Measurements from ENCODE around the gene IMP3. TPM values are rescaled to one million over a fixed set of nuclear protein-coding genes. Genes with fewer than 3 reads are reported as not detected.

Gene IMP3
- total RNA-seq, 1 experiment from 2014 or later = 126 TPM

DNA sequence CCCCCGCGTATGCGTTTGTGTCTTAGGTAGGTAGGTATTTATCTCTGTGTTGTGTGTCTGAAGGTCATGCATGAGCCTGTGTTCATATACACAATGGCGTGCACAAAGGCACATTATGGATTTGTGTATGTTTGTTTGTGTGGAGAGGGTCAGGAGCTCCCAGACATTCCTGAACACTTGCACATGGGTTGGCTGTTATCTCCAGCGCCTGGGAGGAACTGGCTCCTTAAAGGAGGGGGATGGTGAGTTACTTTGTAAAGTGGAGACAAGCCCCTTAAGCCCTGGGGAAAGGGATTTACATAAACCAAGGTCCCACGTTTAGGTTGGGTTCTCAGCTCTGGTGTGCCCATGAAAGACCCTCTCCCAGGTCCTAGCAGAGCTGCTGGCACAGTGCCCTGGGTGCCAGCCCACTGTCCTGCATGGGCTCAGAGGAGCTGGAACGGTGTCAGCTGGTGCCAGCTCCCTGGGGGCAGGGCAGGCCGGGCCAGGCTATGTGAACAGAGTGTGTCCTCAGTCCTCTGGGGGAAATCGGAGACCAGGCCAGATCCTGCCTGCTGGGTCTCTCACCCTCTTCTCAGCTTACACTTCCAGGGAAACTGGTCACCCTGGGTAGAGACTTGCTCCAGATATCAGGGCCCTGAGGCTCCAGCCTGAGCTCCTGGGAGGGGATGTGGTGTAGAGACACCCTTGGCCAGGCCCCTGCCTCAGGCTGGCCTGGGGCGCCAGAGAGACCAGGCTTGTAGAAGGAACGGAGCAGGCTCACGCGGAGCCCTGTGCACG is 32.8 kb upstream of the IMP3 start:
- peak; percentile 88 for DNase-seq (ENCODE audit: low read depth)

DNA sequence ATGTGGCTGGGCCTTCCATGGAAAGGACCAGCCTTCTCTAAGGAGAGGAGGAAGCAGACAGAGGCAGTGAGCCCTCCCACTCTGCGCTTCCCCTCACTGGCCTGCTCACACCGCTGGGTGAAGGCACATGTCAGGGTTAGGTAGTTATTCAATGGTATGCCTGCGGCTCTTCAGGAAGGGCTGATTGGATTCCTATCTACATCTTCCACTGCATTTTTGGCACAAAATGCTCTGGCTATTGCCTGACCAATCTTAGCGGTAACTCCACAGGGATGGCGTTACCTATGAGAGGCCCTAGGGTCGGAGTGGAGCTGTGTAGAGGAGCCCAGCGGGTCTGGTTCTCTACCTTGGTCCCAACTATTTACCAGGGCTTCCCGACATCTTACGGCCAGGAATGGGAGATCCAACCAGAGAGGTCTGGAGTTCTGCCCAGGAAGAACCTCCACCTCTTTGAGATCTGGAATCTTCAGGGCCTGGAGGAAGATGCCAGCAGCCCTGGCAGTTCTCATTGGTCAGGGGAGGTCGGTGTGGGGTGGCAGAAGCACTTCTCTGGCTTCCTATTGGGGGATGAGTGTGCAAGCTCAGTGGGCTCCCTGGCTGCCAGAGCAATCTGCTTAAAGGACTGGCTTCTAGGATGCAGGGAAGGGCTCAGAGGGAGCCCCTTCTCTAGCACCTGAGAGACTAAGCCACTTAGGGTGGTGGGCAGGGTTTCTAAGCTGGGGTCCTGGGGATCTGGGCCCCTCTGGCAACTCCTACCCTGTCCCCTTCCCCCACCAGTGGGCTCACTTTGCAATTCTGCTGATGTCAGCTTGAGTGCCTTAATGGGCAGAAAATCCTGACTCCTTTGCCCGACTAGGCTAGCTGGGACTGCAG is 31.9 kb upstream of the IMP3 start:
- no peak for DNase-seq (ENCODE audit: low read depth)

DNA sequence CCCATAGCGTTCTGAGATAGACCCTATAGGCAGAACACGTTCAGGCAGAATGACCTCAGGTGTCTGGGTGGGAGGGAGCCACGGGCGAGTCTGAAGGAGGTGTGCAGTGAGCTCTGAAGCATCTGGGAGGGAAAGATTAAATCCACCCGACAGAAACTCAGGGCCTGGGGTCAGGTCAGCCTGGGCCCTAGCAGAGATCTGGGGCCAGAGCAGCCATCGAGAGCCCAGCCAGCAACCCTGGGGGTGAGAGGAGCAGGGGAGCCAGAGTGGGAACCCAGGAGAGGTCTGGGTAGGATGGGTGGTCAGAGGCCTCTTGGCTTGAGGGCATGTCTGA is 29.8 kb upstream of the IMP3 start:
- DNase-seq (ENCODE audit: low read depth) = no peak

GRCh38 chr15:75669191-75669878 is 29.3 kb upstream of the IMP3 start:
- DNase-seq (ENCODE audit: low read depth) = peak; percentile 76

DNA sequence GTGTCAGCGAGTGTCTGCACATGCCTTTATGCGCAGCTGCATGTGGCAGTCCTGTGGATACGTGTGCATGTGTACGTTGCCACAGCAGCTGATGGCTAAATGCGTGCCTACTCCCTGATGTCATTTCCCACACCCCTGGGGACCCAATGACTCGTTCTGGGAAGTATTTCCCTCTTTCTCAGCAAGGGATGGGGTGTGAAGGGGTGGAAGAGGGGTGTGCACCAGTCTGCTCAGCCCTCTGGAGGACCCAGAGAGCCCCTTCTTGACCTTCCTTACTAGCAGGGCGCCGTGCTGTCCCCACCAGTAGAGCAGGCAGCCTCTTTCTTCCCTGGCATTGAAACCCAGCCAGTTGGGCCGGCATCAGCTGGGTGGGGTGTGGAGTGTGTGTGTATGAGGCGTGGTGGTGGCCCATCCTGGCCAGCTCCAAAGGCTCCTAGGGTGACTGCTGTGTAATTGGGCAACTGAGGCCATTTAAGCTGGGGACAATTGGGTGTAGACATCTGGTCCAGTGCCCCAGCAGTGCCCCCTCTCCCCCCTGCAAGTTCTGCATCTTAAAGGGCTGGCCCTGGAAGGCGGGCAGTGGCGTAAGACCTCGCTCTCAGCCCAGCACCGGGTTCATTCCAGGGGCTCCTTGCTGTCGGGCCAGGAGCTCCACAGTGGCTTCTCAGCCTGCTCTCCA is 26.9 kb upstream of the IMP3 start:
- peak; percentile 99 for DNase-seq (ENCODE audit: low read depth)

- no peak for DNase-seq (ENCODE audit: low read depth)
Observed at GRCh38 chr15:75663931-75664421, 24.0 kb upstream of the IMP3 start.

GRCh38 chr15:75662823-75663519 is 22.9 kb upstream of the IMP3 start:
- no peak for DNase-seq (ENCODE audit: low read depth)

GRCh38 chr15:75661756-75662140 is 21.7 kb upstream of the IMP3 start:
- DNase-seq (ENCODE audit: low read depth) = no peak

- DNase-seq (ENCODE audit: low read depth) = peak; percentile 96
Observed at GRCh38 chr15:75661100-75661755, 21.2 kb upstream of the IMP3 start.

- peak; percentile 39 for DNase-seq (ENCODE audit: low read depth)
Observed at GRCh38 chr15:75659928-75660645, 20.1 kb upstream of the IMP3 start.

GRCh38 chr15:75659141-75659771 is 19.2 kb upstream of the IMP3 start:
- no peak for DNase-seq (ENCODE audit: low read depth)

DNA sequence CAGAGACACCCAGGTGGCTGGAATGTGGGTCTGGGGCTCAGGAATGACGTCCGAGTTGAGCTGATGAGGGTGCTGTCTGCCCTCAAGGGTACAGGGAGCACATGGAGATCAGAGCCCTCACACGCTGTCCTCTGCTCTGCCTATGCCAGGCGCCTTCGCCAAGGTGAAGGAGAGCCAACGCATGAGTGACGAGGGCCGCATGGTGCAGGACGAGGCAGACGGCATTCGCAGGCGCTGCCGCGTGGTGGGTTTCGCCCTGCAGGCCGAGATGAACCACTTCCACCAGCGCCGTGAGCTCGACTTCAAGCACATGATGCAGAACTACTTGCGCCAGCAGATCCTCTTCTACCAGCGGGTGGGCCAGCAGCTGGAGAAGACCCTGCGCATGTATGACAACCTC is 16.8 kb upstream of the IMP3 start:
- no peak for DNase-seq (ENCODE audit: low read depth)

GRCh38 chr15:75656331-75656730 is 16.3 kb upstream of the IMP3 start:
- DNase-seq (ENCODE audit: low read depth) = no peak

- DNase-seq (ENCODE audit: low read depth) = no peak
Observed at GRCh38 chr15:75655931-75656330, 15.9 kb upstream of the IMP3 start.

- DNase-seq (ENCODE audit: low read depth) = no peak
Observed at GRCh38 chr15:75654201-75654907, 14.3 kb upstream of the IMP3 start.

DNA sequence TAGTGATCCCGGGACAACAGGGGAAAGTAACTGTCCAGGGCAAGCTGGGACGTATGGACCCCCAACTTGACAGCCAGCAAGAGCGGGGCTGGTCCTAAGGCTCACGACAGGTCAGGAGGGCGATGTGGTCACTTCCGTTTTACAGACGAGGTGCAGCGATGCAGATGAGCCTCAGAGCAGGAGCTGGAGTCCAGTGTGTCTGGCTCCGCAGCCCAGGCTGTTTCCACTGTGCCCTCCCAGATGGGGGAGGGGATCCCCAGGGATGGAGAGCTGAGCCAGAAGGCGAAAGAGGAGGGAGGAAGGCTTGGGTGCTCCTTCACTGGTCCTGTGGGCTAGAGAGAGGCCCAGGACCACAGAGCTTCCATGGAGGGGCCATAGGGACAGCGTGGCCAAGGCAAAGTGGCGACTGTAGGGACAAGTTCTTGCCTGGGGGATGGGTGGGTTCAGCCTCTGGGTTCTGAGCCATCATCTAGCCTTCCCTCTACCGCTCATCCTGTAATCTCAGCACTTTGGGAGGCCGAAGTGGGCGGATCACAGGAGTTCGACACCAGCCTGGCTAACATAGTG is 13.4 kb upstream of the IMP3 start:
- no peak for DNase-seq (ENCODE audit: low read depth)

DNA sequence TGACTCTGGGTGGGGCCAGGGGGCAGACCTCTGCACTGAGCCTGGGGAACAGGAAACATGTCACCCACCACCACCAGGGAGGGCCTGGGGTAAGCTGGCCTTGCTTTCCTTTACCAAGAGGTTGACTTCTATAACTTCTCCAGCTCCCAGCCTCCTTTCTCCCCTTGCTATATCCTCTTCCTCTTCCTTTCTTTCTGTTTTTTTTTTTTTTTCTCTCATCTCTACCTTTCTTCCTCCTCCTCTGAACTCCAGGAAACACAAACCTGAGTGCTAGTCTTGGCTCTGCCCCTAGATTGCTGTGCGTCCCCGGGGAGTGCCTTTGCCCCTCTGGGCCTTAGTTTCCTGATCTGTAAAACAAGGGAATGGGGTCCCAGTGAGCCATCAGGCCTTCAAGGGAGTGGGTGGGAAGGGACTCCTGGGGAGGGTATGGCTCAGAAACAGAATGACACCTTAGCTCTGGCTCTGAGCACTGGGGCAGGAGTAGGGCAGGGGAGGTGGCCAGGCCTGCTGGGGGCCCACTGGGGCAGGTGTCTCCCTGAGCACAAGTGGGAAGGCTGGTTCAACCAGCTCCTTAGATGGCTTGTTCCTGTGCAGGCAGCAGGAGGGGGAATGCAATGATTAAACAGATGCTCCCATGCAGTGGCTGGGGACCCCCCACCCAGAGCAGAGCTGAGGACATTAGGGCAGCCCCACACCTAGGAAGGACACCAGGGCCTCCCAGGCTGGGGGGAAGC is 12.0 kb upstream of the IMP3 start:
- DNase-seq (ENCODE audit: low read depth) = no peak
